ENCODE measurements around the gene SHE.

GRCh38 chr1:154465621-154466195 is 36.5 kb downstream of the SHE start:
- TF ChIP-seq CTCF (IDR thresholded peaks at IDR 0.05 in 4 of 5, conservative IDR thresholded peaks at IDR 0.05 in 1 of 5) (no peak), POLR2A (IDR thresholded peaks at IDR 0.05) (no peak)

All from gastrocnemius medialis (tissue), 4 donors.